Right hindlimb (tissue), 1 donor: ENCODE measurements around the gene P2RY11.

Experiments used
- DNase-seq: peaks from one replicate; pipeline ENCODE4 v3.0.0-alpha.2; 2018

P2RY11 gene

GRCh38 chr19:10111405-10111811, at the start of gene P2RY11:
P2RY11 (plus strand) TSS chr19:10111693; CDS start chr19:10111722, 29 bp downstream.
- DNase-seq = peak; percentile 26

GRCh38 chr19:10061717-10062310, 49.7 kb upstream of the P2RY11 start:
- DNase-seq = no peak

GRCh38 chr19:10068205-10068604, 43.3 kb upstream of the P2RY11 start:
- DNase-seq = no peak

GRCh38 chr19:10069046-10069445, 42.4 kb upstream of the P2RY11 start:
- DNase-seq = no peak

GRCh38 chr19:10070730-10071446, 40.6 kb upstream of the P2RY11 start:
- no peak for DNase-seq

- no peak for DNase-seq
These were observed 37.3 kb upstream of the P2RY11 start for GRCh38 chr19:10074153-10074552.

- no peak for DNase-seq
These were observed 35.0 kb upstream of the P2RY11 start for GRCh38 chr19:10076535-10076934.

GRCh38 chr19:10078329-10078728, 33.2 kb upstream of the P2RY11 start:
- DNase-seq = no peak

GRCh38 chr19:10079031-10079453, 32.5 kb upstream of the P2RY11 start:
- no peak for DNase-seq

GRCh38 chr19:10083911-10084310, 27.6 kb upstream of the P2RY11 start:
- no peak for DNase-seq

- DNase-seq = no peak
These were observed 26.7 kb upstream of the P2RY11 start for GRCh38 chr19:10084803-10085202.

GRCh38 chr19:10085641-10086590, 25.6 kb upstream of the P2RY11 start, which contains the start of gene SHFL:
SHFL (plus strand) TSS chr19:10086317; CDS start chr19:10086428, 111 bp downstream.
- peak; percentile 77 for DNase-seq

- peak; percentile 61 for DNase-seq
These were observed 24.8 kb upstream of the P2RY11 start for GRCh38 chr19:10086591-10087192.

- no peak for DNase-seq
These were observed 24.0 kb upstream of the P2RY11 start for GRCh38 chr19:10087296-10088061.

- DNase-seq = no peak
These were observed 22.4 kb upstream of the P2RY11 start for GRCh38 chr19:10088949-10089554.

GRCh38 chr19:10089801-10090375, 21.6 kb upstream of the P2RY11 start:
- no peak for DNase-seq

GRCh38 chr19:10091370-10091687, 20.2 kb upstream of the P2RY11 start:
- DNase-seq = no peak

- DNase-seq = peak; percentile 31
These were observed 19.4 kb upstream of the P2RY11 start for GRCh38 chr19:10091895-10092641.

GRCh38 chr19:10092648-10093294, 18.7 kb upstream of the P2RY11 start:
- DNase-seq = no peak
